K562 (cell line): ENCODE measurements around the gene PGLYRP4. TPM values are rescaled to one million over a fixed set of nuclear protein-coding genes. Genes with fewer than 3 reads are reported as not detected.

Source experiments
- ATAC-seq: fragments of 200-7000 bp; cut with Tn5 transposase; 3 replicates; pipeline ENCODE4 v1.9.1; 2020; ENCODE audit warnings: moderate library complexity
- BruUV-seq: library from RNA; stranded (reverse); fragments of 400-500 nt; replicated peaks from 2 replicates; lab custom pipeline; 2021; lab: Mats Ljungman, UMichigan
- CTCF ChIA-PET: fragments of 300-600 bp; formaldehyde crosslinking; extraction: SDS; loops from one replicate; lab custom pipeline; 2021; ENCODE audit warnings: low intra/inter-chr PET ratio; lab: Yijun Ruan, JAX
- POLR2A ChIA-PET: fragments of 300-600, 350-650 bp; sonication (Branson Sonifier 250); formaldehyde crosslinking; extraction: SDS; loops from one replicate; lab custom pipeline; 2021; ENCODE audit warnings: antibody characterized with exemption, inconsistent platforms; lab: Yijun Ruan, JAX
- DNase-seq, 4 experiments: peaks; one replicate each; pipeline versions ENCODE4 v3.0.0 to v3.0.0-alpha.2; 2011 to 2018; ENCODE audit warnings: low spot score in 3 of 4, mixed read lengths in 3 of 4; ENCODE audit errors: extremely low read depth in 1 of 4
- FAIRE-seq: peaks from 2 replicates; lab custom pipeline; 2011; peaks lifted over from hg19 to GRCh38; lab: Jason Lieb, UNC
- H2AFZ ChIP-seq: 2 replicates; pipeline ENCODE4 v1.6.0; 2011; ENCODE audit warnings: low read depth, low read length, control low read depth, inconsistent platforms
- H3K27ac ChIP-seq: fragments of 200-600 bp; 3 replicates; pipeline ENCODE4 v1.8.0; 2011; ENCODE audit warnings: low read depth, mild to moderate bottlenecking, control low read depth, inconsistent platforms, low read length, moderate library complexity, mixed read lengths; ENCODE audit errors: extremely low read depth
- H3K27me3 ChIP-seq, 2 experiments: fragments of 300-600 bp in 1 of 2; 2 replicates in 1 of 2; 3 replicates in 1 of 2; pipeline versions ENCODE4 v1.6.0 to v1.8.0; 2011; ENCODE audit warnings: inconsistent platforms in 2 of 2, low read length in 2 of 2, mild to moderate bottlenecking in 1 of 2, mixed read lengths in 1 of 2, moderate library complexity in 1 of 2; ENCODE audit not compliant: control insufficient read depth in 2 of 2, insufficient read depth in 2 of 2
- H3K36me3 ChIP-seq: fragments of 300-600 bp; 3 replicates; pipeline ENCODE4 v1.8.0; 2011; ENCODE audit warnings: mild to moderate bottlenecking, low read length, inconsistent platforms; ENCODE audit not compliant: control insufficient read depth, insufficient read depth
- H3K4me1 ChIP-seq, 2 experiments: fragments of 200-600 bp in 1 of 2; replicated peaks in 1 of 2; 2 replicates in 1 of 2; 3 replicates in 1 of 2; pipeline versions ENCODE4 v1.5.1 to v1.8.0; 2011; ENCODE audit warnings: inconsistent platforms in 2 of 2, low read length in 2 of 2, mild to moderate bottlenecking in 1 of 2, mixed read lengths in 1 of 2, moderate library complexity in 1 of 2; ENCODE audit not compliant: control insufficient read depth in 2 of 2, insufficient read depth in 2 of 2
- H3K4me2 ChIP-seq: 2 replicates; pipeline ENCODE4 v1.6.1; 2011; ENCODE audit warnings: low read length, control low read depth, inconsistent platforms, mixed read lengths; ENCODE audit not compliant: insufficient read depth
- H3K4me3 ChIP-seq: fragments of 200-600 bp; sonication (generic), shearing (Covaris generic); 2 replicates; pipeline ENCODE4 v1.5.1; 2016; ENCODE audit warnings: control low read depth, inconsistent platforms
- H3K79me2 ChIP-seq: fragments of 200-600 bp; 3 replicates; pipeline ENCODE4 v1.8.0; 2011; ENCODE audit warnings: low read length, inconsistent platforms; ENCODE audit not compliant: control insufficient read depth, insufficient read depth
- H3K9ac ChIP-seq, 2 experiments: 2 replicates each; pipeline versions ENCODE4 v1.6.0 to v1.6.1; 2011; ENCODE audit warnings: low read depth in 2 of 2, low read length in 2 of 2, control low read depth in 1 of 2, inconsistent platforms in 1 of 2, mild to moderate bottlenecking in 1 of 2, mixed read lengths in 1 of 2; ENCODE audit not compliant: insufficient read depth in 1 of 2
- H3K9me1 ChIP-seq: one replicate; pipeline ENCODE4 v1.6.0; 2011; ENCODE audit warnings: inconsistent platforms, mild to moderate bottlenecking, low read length, moderate library complexity; ENCODE audit not compliant: control insufficient read depth, insufficient read depth
- H3K9me3 ChIP-seq: replicated peaks from 2 replicates; pipeline ENCODE4 v1.5.1; 2011; ENCODE audit warnings: low read depth, low read length, inconsistent platforms; ENCODE audit not compliant: control insufficient read depth, insufficient read depth
- H4K20me1 ChIP-seq: replicated peaks from 2 replicates; pipeline ENCODE4 v1.6.1; 2011; ENCODE audit warnings: low read length, inconsistent platforms, mixed read lengths; ENCODE audit not compliant: control insufficient read depth, insufficient read depth
- BACH1 ChIP-seq: fragments of 200-800 bp; sonication (Bioruptor generic); IDR thresholded peaks from 2 replicates; pipeline ENCODE4 v1.6.1; 2016; ENCODE audit warnings: missing genetic modification characterization, missing compliant biosample characterization
- CREB1 ChIP-seq, 2 experiments: sonication (generic) in 1 of 2; formaldehyde crosslinking in 1 of 2; IDR thresholded peaks; 2 replicates each; pipeline versions ENCODE4 v1.6.1 to v1.8.0; 2012 to 2022; ENCODE audit warnings: inconsistent platforms in 1 of 2, mild to moderate bottlenecking in 1 of 2, missing genetic modification reagents in 1 of 2, moderate library complexity in 1 of 2
- EGR1 ChIP-seq: fragments of 450-650 bp; conservative IDR thresholded peaks from 2 replicates; pipeline ENCODE4 v1.6.1; 2017; ENCODE audit warnings: mild to moderate bottlenecking
- MEIS2 ChIP-seq: fragments of 450-650 bp; IDR thresholded peaks from 2 replicates; pipeline ENCODE4 v1.6.1; 2014; ENCODE audit warnings: mild to moderate bottlenecking; ENCODE audit not compliant: partially characterized antibody
- NR2C1 ChIP-seq, 2 experiments: fragments of 450-650 bp; IDR thresholded peaks; 2 replicates each; pipeline ENCODE4 v1.6.1; 2017; ENCODE audit warnings: mild to moderate bottlenecking in 2 of 2, antibody characterized with exemption in 1 of 2, inconsistent platforms in 1 of 2, missing compliant biosample characterization in 1 of 2, missing genetic modification characterization in 1 of 2
- PRMT5 ChIP-seq: sonication (generic); formaldehyde crosslinking; IDR thresholded peaks from 2 replicates; pipeline ENCODE4 v1.5.0; 2020; ENCODE audit warnings: missing genetic modification reagents
- RBBP5 ChIP-seq: fragments of 200-600 bp; sonication (generic); IDR thresholded peaks from 2 replicates; pipeline ENCODE4 v1.6.1; 2012; ENCODE audit warnings: borderline replicate concordance, mild to moderate bottlenecking, low read length, control low read depth, inconsistent platforms; ENCODE audit not compliant: insufficient read depth, poor library complexity, severe bottlenecking
- RFX1 ChIP-seq: fragments of 450-650 bp; IDR thresholded peaks from 2 replicates; pipeline ENCODE4 v1.6.1; 2016; ENCODE audit warnings: mild to moderate bottlenecking, moderate library complexity
- RNF219 ChIP-seq: fragments of 250-450 bp; sonication (Bioruptor Pico); IDR thresholded peaks from 2 replicates; pipeline ENCODE4 v1.5.0; 2022; ENCODE audit warnings: mild to moderate bottlenecking
- SMARCE1 ChIP-seq: fragments of 450-650 bp; IDR thresholded peaks from 2 replicates; pipeline ENCODE4 v1.7.1; 2016; ENCODE audit warnings: mild to moderate bottlenecking
- SPI1 ChIP-seq: IDR thresholded peaks from 2 replicates; pipeline ENCODE4 v1.6.1; 2011; ENCODE audit warnings: low read depth, low read length, control low read depth, borderline replicate concordance
- ZNF644 ChIP-seq: fragments of 200-800 bp; sonication (Bioruptor generic); IDR thresholded peaks from 2 replicates; pipeline ENCODE4 v1.6.1; 2016; ENCODE audit warnings: low read depth, missing genetic modification characterization, missing compliant biosample characterization
- WGBS: fragments of 100-300 bp; shearing (Covaris generic); methylation state at CpG from one replicate; pipeline ENCODE4 v1.1.6; 2016; ENCODE audit warnings: low coverage, mixed read lengths; ENCODE audit not compliant: insufficient coverage; ENCODE audit errors: missing lambda C conversion rate; 5-methylcytosine and 5-hydroxymethylcytosine counted together
- in situ Hi-C: fragments of 300-500 bp; cut with MboI; formaldehyde crosslinking; loops from 4 replicates; pipeline ENCODE4 v1.15.0; 2018; ENCODE audit warnings: inconsistent platforms, mixed read lengths
- intact Hi-C: fragments of 100-400 bp; cut with micrococcal nuclease; formaldehyde crosslinking; loops from 2 replicates; pipeline ENCODE4 v1.14.2; 2022
- polyA plus RNA-seq, 8 experiments: library from polyadenylated mRNA; depleted of rRNA in 4 of 8; stranded (reverse) in 5 of 8; unstranded in 3 of 8; fragments of >200 nt; fragmentation: Nextera tagmentation in 2 of 8; fragmentation: Illumina TruSeq in 1 of 8; extraction: Ambion mirVana in 2 of 8; extraction: Trizol in 1 of 8; gene quantifications; 2 replicates each; pipeline versions ENCODE4 v1.2.1 to v1.2.3, GENCODE V29; 2011 to 2014; ENCODE audit warnings: inconsistent platforms in 1 of 8, missing spikeins in 1 of 8
- total RNA-seq, 7 experiments: library from RNA; depleted of rRNA in 6 of 7; stranded (reverse); fragments of >200 nt in 6 of 7; fragmentation: Illumina TruSeq in 2 of 7; extraction: Trizol in 2 of 7; gene quantifications; 2 replicates each; pipeline versions ENCODE4 v1.2.1 to v1.2.3, GENCODE V29; 2011 to 2021; ENCODE audit warnings: low replicate concordance in 1 of 7
- TF ChIP-seq, protein P1 (sequence below): fragments of 450-650 bp; IDR thresholded peaks from 2 replicates; pipeline ENCODE4 v1.6.1; 2017; ENCODE audit warnings: antibody characterized with exemption, mild to moderate bottlenecking
- TF ChIP-seq, protein P2 (sequence below), 2 experiments: fragments of 450-650 bp; IDR thresholded peaks; 2 replicates each; pipeline ENCODE4 v1.6.1; 2016

PGLYRP4 gene
- total and polyA plus RNA-seq, 9 of the 15 experiments (the other 6 are each of a cell fraction or from before 2014, with no cell fraction given), result 0.06 to 0.13 (median 0.11) TPM; not detected in 6

DNA sequence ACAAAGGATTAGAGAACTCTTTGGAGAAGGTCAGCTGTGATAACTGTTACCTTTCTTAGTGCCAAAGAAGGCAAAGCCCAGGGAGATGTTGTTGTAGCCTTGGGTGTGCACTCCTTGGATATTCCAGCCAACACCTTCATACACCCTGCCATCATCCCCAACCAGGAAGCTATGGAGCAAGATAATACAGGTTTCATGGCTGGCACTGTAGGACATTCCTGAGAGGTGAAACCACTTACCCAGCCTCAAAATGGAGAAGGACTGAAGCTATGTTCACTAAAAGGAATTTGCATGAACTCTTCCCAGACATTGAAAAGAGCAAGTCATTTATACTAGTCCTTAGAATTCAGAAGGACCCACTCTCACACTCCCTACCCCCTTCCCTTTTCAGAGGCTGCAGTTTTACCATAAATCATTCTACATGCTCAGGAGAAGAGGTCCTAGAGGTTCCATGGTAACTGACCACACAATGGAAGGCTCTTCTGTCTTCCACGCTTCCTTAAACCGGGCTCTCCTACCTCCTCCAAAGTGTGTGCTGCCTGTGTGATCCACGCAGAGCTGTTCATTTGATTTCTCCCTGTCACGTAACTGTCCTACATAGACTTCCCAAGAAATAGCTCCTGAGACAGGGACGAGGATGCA lies 5.5 kb downstream of the PGLYRP4 start:
- in situ Hi-C loops, result no loop called here
- no TSS peak for BruUV-seq
- no peak for TF ChIP-seq CREB1 (IDR thresholded peaks at IDR 0.05)
- TF ChIP-seq CREB1 (CRISPR knock-in tag; IDR thresholded peaks at IDR 0.05), result no peak
- peak; percentile 13 for TF ChIP-seq RBBP5
- no peak for TF ChIP-seq NR2C1 (IDR thresholded peaks at IDR 0.05)
- no peak for TF ChIP-seq NR2C1 (tag; IDR thresholded peaks at IDR 0.05)
- peak; percentile 45 for TF ChIP-seq RFX1
- TF ChIP-seq, protein P1, sequence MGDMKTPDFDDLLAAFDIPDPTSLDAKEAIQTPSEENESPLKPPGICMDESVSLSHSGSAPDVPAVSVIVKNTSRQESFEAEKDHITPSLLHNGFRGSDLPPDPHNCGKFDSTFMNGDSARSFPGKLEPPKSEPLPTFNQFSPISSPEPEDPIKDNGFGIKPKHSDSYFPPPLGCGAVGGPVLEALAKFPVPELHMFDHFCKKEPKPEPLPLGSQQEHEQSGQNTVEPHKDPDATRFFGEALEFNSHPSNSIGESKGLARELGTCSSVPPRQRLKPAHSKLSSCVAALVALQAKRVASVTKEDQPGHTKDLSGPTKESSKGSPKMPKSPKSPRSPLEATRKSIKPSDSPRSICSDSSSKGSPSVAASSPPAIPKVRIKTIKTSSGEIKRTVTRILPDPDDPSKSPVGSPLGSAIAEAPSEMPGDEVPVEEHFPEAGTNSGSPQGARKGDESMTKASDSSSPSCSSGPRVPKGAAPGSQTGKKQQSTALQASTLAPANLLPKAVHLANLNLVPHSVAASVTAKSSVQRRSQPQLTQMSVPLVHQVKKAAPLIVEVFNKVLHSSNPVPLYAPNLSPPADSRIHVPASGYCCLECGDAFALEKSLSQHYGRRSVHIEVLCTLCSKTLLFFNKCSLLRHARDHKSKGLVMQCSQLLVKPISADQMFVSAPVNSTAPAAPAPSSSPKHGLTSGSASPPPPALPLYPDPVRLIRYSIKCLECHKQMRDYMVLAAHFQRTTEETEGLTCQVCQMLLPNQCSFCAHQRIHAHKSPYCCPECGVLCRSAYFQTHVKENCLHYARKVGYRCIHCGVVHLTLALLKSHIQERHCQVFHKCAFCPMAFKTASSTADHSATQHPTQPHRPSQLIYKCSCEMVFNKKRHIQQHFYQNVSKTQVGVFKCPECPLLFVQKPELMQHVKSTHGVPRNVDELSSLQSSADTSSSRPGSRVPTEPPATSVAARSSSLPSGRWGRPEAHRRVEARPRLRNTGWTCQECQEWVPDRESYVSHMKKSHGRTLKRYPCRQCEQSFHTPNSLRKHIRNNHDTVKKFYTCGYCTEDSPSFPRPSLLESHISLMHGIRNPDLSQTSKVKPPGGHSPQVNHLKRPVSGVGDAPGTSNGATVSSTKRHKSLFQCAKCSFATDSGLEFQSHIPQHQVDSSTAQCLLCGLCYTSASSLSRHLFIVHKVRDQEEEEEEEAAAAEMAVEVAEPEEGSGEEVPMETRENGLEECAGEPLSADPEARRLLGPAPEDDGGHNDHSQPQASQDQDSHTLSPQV, result no peak
- no peak for TF ChIP-seq ZNF644 (tag)
- TF ChIP-seq BACH1 (tag), result no peak
- TF ChIP-seq, protein P2, sequence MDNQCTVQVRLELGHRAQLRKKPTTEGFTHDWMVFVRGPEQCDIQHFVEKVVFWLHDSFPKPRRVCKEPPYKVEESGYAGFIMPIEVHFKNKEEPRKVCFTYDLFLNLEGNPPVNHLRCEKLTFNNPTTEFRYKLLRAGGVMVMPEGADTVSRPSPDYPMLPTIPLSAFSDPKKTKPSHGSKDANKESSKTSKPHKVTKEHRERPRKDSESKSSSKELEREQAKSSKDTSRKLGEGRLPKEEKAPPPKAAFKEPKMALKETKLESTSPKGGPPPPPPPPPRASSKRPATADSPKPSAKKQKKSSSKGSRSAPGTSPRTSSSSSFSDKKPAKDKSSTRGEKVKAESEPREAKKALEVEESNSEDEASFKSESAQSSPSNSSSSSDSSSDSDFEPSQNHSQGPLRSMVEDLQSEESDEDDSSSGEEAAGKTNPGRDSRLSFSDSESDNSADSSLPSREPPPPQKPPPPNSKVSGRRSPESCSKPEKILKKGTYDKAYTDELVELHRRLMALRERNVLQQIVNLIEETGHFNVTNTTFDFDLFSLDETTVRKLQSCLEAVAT (IDR thresholded peaks at IDR 0.05), result no peak
- no peak for TF ChIP-seq PRMT5
- peak; percentile 50; the same call in 1 of the 2 replicates for TF ChIP-seq SPI1
- no peak for TF ChIP-seq EGR1
- no peak for TF ChIP-seq SMARCE1
- no peak for TF ChIP-seq RNF219 (CRISPR knock-in tag)
- peak; percentile 73 for TF ChIP-seq MEIS2

More for the DNA sequence above, 5.5 kb downstream of the PGLYRP4 start:
- no peak for DNase-seq
- peak; percentile 33 for ATAC-seq
- Histone ChIP-seq H3K4me2 (peak overlapping the region; percentile 43), H3K27me3 (peaks cover 2 to 16% of the 10 kb centered on the region in 2 experiments; a peak in 2 of 5 replicates), H3K9me3 (no peaks in the 10 kb centered on the region), H3K27ac (peak overlapping the region; percentile 30; the same call in 1 of the 3 replicates), H3K4me3 (no peak overlapping the region), H3K9me1 (no peaks in the 10 kb centered on the region), H3K9ac (no peak overlapping the region), H4K20me1 (peaks cover 18% of the 10 kb centered on the region), H3K36me3 (no peaks in the 10 kb centered on the region), H2AFZ (no peak overlapping the region), H3K79me2 (no peaks in the 10 kb centered on the region), H3K4me1 (peaks cover 30 to 39% of the 10 kb centered on the region in 2 experiments)
- ChIA-PET CTCF (no interaction called here), POLR2A (interaction anchor here (0.6 to 1.7 kb wide), 13 partner anchors 10 to 1593 kb away, joined by 3 to 6 read pairs (median 4); partner anchors contain the start of genes CHTOP, PGLYRP3 and PMVK)
- no peak for FAIRE-seq
- 0% methylated on average over 5 of the region's 5 CpGs for WGBS
- intact Hi-C loops, result no loop called here
